GM08714 (cell line): ENCODE data around the gene LGI4.

Source experiments
- H3K4me3 ChIP-seq: fragments of 200-500 bp; sonication (Bioruptor generic); 2 replicates; pipeline ENCODE4 v1.5.1; 2014; ENCODE audit warnings: mild to moderate bottlenecking, low read length, inconsistent platforms
- ZNF274 ChIP-seq: IDR thresholded peaks from 2 replicates; pipeline ENCODE4 v1.6.1; 2012; ENCODE audit warnings: mild to moderate bottlenecking, low read depth, low read length

Gene LGI4

DNA sequence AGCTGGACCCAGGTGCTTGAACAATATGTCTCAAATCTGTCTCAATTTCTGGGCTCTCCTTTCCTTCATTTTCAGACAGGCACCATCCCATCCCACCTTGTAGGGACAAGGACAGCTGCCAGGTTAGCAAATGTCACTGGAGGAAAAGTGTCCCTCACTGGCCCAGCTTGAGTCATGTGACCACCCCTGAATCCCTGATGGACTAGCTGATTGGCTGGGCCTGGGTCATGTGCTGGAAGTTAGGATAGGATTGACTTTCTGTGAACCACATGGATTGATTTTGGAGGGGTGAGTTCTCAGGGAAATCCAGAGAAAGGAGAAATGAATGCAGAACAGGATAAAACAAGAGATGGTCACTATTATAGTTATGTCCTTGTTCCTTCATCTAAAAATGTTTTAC is 47.5 kb downstream of the LGI4 start:
- no peak for TF ChIP-seq ZNF274
- no peak overlapping the region for H3K4me3 ChIP-seq

DNA sequence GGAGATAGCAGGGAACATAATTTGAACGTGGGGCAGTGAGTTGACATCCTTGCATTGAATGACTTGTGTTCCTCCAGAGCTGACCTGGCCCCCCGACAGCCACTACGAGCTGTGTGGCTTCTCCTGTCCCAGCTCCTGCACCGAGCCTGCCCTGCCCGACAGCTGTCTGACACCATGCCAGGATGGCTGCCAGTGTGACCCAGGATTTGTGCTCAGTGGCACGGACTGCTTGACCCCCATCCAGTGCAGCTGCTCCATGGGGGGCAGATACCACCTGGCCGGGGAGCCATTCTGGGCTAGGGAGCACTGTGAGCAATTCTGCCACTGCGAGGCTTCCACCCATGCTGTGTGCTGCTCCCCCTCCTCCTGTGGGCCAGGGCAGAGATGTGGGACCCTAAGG is 48.4 kb downstream of the LGI4 start:
- no peak for TF ChIP-seq ZNF274
- H3K4me3 ChIP-seq = no peak overlapping the region

DNA sequence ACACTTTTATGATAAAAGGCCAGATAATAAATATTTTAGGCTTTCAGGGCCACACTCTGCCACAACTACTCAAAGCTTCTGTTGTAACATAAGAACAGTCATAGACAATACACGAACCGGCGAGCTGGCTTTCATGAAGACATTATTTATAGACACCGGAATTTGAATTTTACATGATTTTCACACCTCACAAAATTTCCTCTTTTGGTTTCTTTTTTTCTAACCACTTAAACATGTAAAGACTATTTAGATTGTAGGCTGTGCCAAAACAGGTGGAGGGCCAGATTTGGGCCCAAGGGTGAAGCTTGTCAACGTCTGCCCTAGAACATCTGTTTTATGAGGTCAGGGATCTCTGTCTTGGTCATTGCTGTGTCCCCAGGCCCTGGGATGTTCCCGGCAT is 48.9 kb downstream of the LGI4 start:
- H3K4me3 ChIP-seq = no peak overlapping the region
- TF ChIP-seq ZNF274 = no peak

DNA sequence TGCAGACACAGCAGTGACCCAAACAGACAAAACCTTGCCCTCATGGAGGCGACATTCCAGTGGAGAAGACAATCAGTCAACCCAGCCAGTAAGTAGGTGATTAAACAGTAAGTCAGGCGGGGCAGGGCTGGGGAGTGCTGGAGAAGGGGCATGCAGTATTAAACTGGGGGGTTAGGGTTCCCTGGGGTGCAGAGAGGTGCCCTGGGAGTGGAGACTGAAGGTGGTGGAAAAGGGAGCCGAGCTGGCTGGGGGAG is 50.4 kb downstream of the LGI4 start:
- no peak overlapping the region for H3K4me3 ChIP-seq
- no peak for TF ChIP-seq ZNF274

DNA sequence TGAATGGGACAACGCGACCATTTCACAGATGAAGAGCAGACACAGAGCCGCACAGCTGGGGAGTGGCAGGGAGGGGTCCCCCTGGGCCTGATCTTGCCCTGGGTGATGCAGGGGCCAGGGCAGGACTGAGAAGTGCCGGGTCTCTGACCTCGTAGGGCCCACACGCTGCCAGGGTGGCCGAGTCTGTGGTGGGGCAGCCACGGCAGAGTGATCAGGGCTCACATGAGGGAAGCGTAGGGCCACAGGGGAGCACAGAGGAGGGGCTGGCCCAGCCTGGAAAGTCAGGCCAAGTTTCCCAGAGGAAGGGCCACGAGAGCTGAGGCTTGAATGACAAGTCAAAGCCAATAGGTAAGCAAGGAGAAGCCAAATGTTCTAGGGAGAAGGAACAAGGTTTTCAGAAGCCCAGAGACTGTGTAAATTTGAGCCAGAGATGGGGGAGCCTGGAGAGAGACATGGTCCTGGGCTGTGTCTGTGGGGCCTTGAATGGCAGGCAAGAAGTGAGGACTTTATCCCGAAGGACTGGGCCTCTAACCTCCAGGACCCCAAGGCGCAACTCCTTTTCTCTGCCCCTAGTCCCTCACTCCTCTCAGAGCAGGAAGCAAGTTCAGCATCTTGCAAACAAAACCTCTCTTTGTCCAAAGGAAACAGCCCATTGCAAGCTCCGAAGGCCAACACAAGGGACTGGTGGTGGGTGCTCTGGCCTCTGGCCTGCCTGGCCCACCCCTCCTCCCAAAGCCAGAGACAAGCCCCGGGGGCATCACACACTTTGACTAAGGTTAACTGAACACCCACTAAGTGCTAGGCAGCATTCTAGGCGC is 51.0 kb downstream of the LGI4 start:
- no peak for TF ChIP-seq ZNF274
- H3K4me3 ChIP-seq = no peak overlapping the region

DNA sequence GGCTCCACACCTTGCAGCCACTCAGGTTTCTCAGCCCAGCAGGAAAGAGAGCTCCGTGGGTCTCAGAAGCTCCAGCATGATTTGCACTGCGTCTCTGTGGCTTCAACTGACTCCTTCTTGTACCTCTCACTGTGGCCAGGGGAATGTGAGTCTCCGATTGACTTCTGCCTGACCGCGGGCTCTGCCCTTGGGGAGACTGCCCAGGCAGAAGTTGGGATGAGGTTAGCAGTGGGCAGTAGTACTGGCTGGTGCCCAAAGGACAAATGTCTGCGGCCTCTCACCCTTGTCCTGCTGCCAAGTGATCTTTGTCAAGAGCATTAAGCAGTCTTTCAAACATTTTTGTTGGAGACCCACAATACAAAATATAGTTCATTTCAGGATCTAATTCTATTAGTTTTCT is 53.7 kb downstream of the LGI4 start:
- no peak for TF ChIP-seq ZNF274
- H3K4me3 ChIP-seq = no peak overlapping the region

DNA sequence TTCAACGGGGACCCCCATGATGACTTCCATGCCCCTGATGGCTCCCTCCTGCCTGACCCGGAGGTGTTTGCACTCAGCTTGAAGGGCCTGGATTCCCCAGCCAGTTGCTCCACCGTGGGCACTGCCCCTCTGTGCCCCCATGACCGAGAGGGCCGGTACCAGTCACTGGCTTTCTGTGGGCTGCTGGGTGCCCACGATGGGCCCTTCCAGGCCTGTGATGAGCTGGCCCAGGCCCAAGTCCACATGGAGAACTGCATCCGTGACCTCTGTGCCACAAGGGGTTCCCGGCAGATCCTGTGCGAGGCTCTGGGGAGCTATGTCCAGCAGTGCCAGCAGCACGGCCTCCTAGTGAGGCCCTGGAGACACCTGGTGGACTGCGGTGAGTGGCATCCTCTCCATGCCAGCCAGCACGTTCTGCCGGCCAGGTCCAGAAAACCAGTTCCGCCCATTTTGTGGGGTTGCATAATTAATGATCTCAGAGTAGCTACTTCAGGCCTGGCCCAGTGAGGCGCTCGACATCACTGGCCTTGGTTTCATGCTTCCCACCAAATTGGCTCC is 54.2 kb downstream of the LGI4 start:
- TF ChIP-seq ZNF274 = no peak

DNA sequence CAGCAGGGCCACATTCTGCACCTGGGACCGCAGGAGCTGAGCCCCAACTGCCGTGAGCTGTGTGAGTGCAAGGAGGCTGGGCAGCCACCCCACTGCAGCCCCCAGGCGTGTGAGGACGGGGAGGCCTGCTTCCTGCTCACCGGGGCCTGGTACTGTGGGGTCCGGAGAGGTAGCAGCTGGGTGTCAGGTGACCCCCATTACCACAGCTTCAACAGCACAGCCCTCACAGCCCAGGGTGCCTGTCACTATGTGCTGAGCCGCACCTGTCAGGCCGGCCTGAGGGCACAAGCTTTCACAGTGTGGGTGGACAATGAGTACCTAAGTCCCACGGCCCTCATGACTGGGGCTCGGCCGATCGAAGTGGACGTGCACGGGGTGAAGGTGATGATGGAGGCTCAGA is 55.0 kb downstream of the LGI4 start:
- no peak for TF ChIP-seq ZNF274
- H3K4me3 ChIP-seq = no peak overlapping the region

More for the DNA sequence above, 54.2 kb downstream of the LGI4 start:
- no peak overlapping the region for H3K4me3 ChIP-seq

DNA sequence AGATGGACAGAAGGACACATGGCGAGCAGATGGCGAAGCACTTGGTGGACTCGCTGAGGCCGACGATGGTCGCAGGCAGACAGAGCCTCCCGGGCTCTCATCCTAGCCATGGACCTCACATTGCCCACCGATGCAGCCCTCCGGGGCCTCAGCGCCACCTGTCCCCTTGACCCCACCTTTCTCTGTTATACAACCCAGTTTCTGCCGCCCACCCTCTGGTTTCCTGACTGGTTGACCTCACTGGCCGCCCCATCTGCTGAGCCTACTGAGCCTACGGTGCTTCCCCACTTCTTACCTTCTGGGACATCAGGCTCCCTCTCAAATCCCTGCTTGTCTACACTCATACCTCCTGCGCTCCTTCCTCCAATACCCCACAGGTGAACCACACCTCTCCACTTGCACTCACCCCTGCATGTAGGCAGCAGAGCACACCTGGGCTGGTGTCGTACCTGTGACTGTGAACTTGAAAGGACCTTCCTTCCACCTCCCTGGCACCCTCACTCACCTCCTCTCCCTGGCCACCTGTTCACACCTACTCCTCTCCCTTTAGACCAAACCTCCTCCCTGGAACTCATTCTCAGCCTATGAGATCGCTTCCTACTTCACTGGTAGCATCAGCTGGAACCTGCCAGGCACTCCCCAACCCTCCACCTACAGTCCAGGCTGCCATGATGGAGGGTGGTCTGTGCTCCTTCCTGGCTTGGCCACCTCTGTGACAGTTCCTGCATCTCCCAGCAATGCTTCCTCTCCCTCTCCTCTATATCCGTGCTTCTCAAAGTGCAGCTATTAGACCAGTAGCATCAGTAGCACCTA is 57.2 kb downstream of the LGI4 start:
- no peak overlapping the region for H3K4me3 ChIP-seq
- no peak for TF ChIP-seq ZNF274

DNA sequence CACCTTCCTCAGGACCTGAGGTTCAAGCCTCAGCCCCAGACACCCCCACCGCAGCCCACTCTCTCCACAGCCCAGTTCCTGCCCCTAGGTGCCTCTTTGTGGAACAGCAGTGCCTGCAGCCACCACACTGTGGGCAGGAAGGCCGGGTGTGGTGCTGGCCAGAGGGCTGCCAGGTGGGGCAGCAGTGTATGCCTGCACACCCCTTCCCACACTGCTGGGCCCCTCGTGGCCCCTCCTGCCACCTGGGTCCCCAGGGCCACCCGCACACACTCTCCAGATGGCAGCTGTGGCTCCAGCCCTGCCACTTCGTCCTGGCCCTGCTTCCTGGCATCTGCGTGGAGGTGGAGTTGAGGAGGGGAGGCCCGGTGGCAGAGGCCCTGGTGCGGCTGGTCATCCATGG is 58.2 kb downstream of the LGI4 start:
- no peak overlapping the region for H3K4me3 ChIP-seq
- TF ChIP-seq ZNF274 = no peak

DNA sequence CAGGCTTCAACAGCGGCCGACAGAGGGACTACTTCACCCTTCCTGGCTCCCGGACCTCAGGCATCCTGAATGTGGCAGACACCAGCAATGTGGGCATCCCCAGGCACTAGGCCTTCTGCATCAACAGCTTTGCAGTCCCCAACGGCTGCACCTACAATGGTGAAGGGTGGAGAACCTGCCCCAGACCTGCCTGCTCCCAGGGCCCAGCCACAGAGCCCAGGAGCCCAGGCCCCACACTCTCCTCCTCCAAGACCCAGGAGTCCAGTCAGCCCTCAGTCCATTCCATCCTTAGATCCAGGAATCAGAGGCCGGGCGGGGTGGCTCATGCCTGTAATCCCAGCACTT is 58.9 kb downstream of the LGI4 start:
- TF ChIP-seq ZNF274 = no peak

DNA sequence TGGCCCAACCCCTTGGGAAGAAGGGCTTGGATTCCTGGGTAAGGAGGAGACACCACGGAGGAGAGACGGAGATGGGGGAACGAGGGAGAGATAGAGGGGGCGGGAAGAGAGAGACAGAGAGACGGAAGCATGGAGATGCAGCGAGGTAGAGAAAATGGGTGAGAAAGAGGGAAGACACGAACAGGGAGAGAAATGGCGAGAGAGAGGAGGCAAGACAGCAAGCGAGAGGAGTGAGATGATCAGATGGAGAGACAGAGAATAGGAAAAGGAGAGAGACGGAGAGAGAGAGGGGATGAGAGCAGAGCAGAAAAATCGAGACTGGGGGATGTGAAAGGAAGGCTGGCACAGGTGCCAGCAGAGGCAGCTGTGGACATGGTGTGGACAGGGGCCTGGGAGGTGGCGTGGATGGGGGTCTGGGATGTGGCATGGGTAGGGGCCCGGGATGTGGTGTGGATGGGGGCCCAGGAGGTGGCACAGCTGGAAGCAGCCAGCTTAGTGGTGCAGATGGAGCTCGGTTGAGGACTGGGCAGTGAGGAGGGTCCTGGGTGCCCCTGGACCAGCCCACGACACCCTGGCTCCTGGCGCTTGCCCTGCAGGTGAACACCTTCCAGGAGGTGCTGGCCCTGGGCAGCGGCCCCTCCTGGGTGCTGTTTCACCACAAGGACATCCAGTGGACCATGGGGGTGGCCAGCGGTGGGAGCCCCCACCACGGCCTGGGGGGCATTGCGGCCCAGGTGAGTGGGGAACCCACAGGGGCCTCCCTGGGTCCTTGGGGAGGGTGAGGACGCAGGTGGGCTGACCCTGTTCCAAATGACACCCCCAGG is 59.4 kb downstream of the LGI4 start:
- no peak overlapping the region for H3K4me3 ChIP-seq
- TF ChIP-seq ZNF274 = no peak

More for the DNA sequence above, 58.9 kb downstream of the LGI4 start:
- no peak overlapping the region for H3K4me3 ChIP-seq
